ENCODE data around the gene BTNL3.

- TF ChIP-seq CTCF (IDR thresholded peaks at IDR 0.05; ENCODE audit: low read depth, low read length) (no peak), EZH2phosphoT487 (IDR thresholded peaks at IDR 0.05; ENCODE audit: low read depth) (no peak)
These were observed 18.3 kb upstream of the BTNL3 start for GRCh38 chr5:180970336-180970735.
